Measurements from ENCODE around the gene SMIM33.

DNA sequence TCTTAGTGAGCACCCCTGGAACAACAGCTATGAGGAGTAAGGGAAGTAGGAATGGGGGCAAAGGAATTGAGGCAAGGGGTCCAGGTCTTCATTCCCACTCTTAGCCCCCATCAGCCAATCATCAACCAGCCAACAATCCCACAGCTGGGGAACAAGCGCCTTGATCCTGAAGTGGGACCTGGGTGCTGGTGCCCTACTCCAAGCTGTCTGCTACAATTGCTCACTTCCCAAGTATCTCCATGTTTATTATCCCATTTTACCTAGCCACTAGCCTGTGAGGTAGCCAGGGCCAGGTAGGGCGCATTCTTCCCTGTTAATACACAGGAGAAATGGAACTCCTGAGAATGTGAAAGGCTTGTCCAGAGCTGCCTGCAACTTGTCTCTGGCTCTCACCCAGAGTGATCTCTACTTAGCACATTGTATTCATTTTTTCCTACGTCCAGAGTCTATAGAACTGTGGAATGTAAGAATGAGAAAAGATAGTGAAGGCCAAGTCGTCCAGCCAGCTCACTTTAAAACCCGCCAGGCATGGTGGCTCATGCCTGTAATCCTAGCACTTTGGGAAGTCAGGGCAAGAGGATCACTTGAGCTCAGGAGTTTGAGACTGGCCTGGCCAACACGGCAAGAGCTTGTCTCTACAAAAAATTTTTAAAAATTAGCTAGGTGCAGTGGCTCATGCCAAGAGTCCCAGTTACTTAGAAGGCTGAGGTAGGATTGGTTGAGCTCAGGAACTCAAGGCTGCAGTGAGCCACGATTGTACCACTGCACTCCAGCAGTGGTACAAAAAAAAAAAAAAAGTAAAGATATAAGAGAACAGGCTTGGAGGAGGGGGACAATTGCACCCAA, 25.3 kb upstream of the SMIM33 start:
- TF ChIP-seq, protein P1, sequence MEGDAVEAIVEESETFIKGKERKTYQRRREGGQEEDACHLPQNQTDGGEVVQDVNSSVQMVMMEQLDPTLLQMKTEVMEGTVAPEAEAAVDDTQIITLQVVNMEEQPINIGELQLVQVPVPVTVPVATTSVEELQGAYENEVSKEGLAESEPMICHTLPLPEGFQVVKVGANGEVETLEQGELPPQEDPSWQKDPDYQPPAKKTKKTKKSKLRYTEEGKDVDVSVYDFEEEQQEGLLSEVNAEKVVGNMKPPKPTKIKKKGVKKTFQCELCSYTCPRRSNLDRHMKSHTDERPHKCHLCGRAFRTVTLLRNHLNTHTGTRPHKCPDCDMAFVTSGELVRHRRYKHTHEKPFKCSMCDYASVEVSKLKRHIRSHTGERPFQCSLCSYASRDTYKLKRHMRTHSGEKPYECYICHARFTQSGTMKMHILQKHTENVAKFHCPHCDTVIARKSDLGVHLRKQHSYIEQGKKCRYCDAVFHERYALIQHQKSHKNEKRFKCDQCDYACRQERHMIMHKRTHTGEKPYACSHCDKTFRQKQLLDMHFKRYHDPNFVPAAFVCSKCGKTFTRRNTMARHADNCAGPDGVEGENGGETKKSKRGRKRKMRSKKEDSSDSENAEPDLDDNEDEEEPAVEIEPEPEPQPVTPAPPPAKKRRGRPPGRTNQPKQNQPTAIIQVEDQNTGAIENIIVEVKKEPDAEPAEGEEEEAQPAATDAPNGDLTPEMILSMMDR (IDR thresholded peaks at IDR 0.05) = no peak
- no peak for TF ChIP-seq POLR2AphosphoS5 (IDR thresholded peaks at IDR 0.05)
